ENCODE results near the gene S100A12. TPM values are rescaled to one million over a fixed set of nuclear protein-coding genes. Genes with fewer than 3 reads are reported as not detected.

The S100A12 gene
- total RNA-seq, 1 donor from 2014 or later: not detected

GRCh38 chr1:153354515-153355193 lies 20.8 kb downstream of the S100A12 start:
- Mint-ChIP-seq H3K27me3 (peaks cover 19% of the 10 kb centered on the region), H3K27ac (no peak overlapping the region), H3K36me3 (ENCODE audit: insufficient read depth) (no peaks in the 10 kb centered on the region), H3K4me3 (ENCODE audit: low read depth) (no peak overlapping the region), H3K4me1 (ENCODE audit: low read depth) (no peaks in the 10 kb centered on the region), H3K9me3 (ENCODE audit: low read depth) (no peaks in the 10 kb centered on the region)
- DNase-seq (ENCODE audit: low spot score, unreplicated experiment): no peak
- TF ChIP-seq, protein P1, sequence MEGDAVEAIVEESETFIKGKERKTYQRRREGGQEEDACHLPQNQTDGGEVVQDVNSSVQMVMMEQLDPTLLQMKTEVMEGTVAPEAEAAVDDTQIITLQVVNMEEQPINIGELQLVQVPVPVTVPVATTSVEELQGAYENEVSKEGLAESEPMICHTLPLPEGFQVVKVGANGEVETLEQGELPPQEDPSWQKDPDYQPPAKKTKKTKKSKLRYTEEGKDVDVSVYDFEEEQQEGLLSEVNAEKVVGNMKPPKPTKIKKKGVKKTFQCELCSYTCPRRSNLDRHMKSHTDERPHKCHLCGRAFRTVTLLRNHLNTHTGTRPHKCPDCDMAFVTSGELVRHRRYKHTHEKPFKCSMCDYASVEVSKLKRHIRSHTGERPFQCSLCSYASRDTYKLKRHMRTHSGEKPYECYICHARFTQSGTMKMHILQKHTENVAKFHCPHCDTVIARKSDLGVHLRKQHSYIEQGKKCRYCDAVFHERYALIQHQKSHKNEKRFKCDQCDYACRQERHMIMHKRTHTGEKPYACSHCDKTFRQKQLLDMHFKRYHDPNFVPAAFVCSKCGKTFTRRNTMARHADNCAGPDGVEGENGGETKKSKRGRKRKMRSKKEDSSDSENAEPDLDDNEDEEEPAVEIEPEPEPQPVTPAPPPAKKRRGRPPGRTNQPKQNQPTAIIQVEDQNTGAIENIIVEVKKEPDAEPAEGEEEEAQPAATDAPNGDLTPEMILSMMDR (IDR thresholded peaks at IDR 0.05; ENCODE audit: unreplicated experiment): no peak

DNA sequence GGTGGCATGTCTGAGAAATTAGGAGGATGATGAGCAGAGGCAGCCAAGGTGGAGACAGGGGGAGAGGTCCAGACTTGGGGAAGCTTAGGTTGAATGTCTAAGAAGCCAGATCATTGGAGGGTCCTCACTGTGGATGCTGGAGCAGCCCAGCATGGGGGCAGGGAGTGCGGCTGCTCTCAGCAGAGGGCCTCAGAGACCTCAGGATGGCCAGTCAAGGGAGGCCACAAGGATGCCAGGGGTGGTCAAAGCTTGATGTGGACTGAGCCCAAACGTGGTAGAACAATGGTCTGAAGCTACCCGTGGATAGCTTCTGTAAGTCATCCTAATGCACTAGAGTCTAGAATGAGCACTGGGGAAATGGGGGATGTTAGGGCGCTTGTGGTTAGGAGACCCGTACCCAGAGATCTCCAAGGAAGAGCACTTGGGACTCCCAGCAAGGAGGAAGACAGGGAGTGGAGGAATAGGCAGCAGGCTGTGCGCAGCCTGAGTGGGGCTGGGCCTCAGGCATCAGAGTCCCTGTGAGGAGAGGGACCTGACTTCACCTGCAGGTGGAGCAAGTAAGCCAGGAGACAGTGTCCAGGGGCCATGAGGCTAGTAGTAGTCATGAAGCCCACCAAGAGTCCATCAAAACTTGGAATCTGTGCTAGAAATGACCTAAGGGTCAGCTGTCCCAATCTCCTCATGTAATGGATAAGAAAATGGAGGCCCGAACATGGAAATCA lies 22.0 kb downstream of the S100A12 start:
- peaks cover 27% of the 10 kb centered on the region for H3K27me3 Mint-ChIP-seq
- TF ChIP-seq, protein P1 (IDR thresholded peaks at IDR 0.05; ENCODE audit: unreplicated experiment): peak; percentile 57
- no peak for DNase-seq (ENCODE audit: low spot score, unreplicated experiment)
- no peak overlapping the region for H3K27ac Mint-ChIP-seq
- no peaks in the 10 kb centered on the region for H3K4me1 Mint-ChIP-seq (ENCODE audit: low read depth)
- H3K9me3 Mint-ChIP-seq (ENCODE audit: low read depth): no peaks in the 10 kb centered on the region
- H3K4me3 Mint-ChIP-seq (ENCODE audit: low read depth): no peak overlapping the region
- H3K36me3 Mint-ChIP-seq (ENCODE audit: insufficient read depth): no peaks in the 10 kb centered on the region

GRCh38 chr1:153352523-153352922 lies 22.9 kb downstream of the S100A12 start:
- H3K4me1 Mint-ChIP-seq (ENCODE audit: low read depth): no peaks in the 10 kb centered on the region

GRCh38 chr1:153350321-153350957 lies 25.0 kb downstream of the S100A12 start:
- Mint-ChIP-seq H3K4me3 (ENCODE audit: low read depth) (no peak overlapping the region), H3K27ac (no peak overlapping the region), H3K27me3 (peaks cover 19% of the 10 kb centered on the region), H3K36me3 (ENCODE audit: insufficient read depth) (no peaks in the 10 kb centered on the region), H3K4me1 (ENCODE audit: low read depth) (no peaks in the 10 kb centered on the region), H3K9me3 (ENCODE audit: low read depth) (no peaks in the 10 kb centered on the region)
- no peak for DNase-seq (ENCODE audit: low spot score, unreplicated experiment)
- TF ChIP-seq, protein P1 (IDR thresholded peaks at IDR 0.05; ENCODE audit: unreplicated experiment): no peak

More at GRCh38 chr1:153352523-153352922, 22.9 kb downstream of the S100A12 start:
- Mint-ChIP-seq H3K4me3 (ENCODE audit: low read depth) (no peak overlapping the region), H3K36me3 (ENCODE audit: insufficient read depth) (no peaks in the 10 kb centered on the region), H3K9me3 (ENCODE audit: low read depth) (no peaks in the 10 kb centered on the region), H3K27ac (no peak overlapping the region), H3K27me3 (peaks cover 27% of the 10 kb centered on the region)
- TF ChIP-seq, protein P1 (IDR thresholded peaks at IDR 0.05; ENCODE audit: unreplicated experiment): peak; percentile 97
- DNase-seq (ENCODE audit: low spot score, unreplicated experiment): peak; percentile 48

Measured in progenitor cell of endocrine pancreas (in vitro differentiated cells).